Natural killer cell (primary cell): ENCODE measurements around the gene ITGA5. TPM values are rescaled to one million over a fixed set of nuclear protein-coding genes. Genes with fewer than 3 reads are reported as not detected.

Experiments used
- ATAC-seq, 3 donors: fragments of 150-1000 bp in 2 of 3; fragments of 200-7000 bp in 1 of 3; cut with Tn5 transposase; 1 replicate in 1 of 3; 2 replicates in 2 of 3; pipeline ENCODE4 v1.10.0; 2021; ENCODE audit warnings: mild to moderate bottlenecking in 2 of 3, moderate library complexity in 2 of 3
- DNase-seq, 2 donors: peaks; one replicate each; pipeline versions ENCODE4 v3.0.0 to v3.0.0-alpha.2; 2013 to 2021; ENCODE audit warnings: mixed read lengths in 1 of 2
- H3K27ac ChIP-seq: one replicate; pipeline ENCODE4 v1.5.1; 2013; ENCODE audit warnings: mild to moderate bottlenecking, low read length
- H3K27me3 ChIP-seq: one replicate; pipeline ENCODE4 v1.6.1; 2013; ENCODE audit warnings: low read length; ENCODE audit not compliant: control insufficient read depth, insufficient read depth
- H3K36me3 ChIP-seq: one replicate; pipeline ENCODE4 v1.6.1; 2013; ENCODE audit warnings: low read length; ENCODE audit not compliant: control insufficient read depth, insufficient read depth
- H3K4me1 ChIP-seq: one replicate; pipeline ENCODE4 v1.6.1; 2013; ENCODE audit warnings: low read length; ENCODE audit not compliant: control insufficient read depth, insufficient read depth
- H3K4me3 ChIP-seq: one replicate; pipeline ENCODE4 v1.5.1; 2013; ENCODE audit warnings: low read length
- H3K9me3 ChIP-seq: one replicate; pipeline ENCODE4 v1.6.1; 2013; ENCODE audit warnings: low read length; ENCODE audit not compliant: control insufficient read depth, insufficient read depth
- H3K27ac Mint-ChIP-seq, 2 donors: one replicate each; pipeline ENCODE4 v1.8.0; 2022; ENCODE audit warnings: mild to moderate bottlenecking in 2 of 2, mixed read lengths in 2 of 2, moderate library complexity in 1 of 2
- H3K27me3 Mint-ChIP-seq, 2 donors: one replicate each; pipeline ENCODE4 v1.8.0; 2022; ENCODE audit warnings: low read depth in 2 of 2, mixed read lengths in 2 of 2
- H3K36me3 Mint-ChIP-seq: one replicate; pipeline ENCODE4 v1.8.0; 2022; ENCODE audit warnings: mixed read lengths
- H3K4me1 Mint-ChIP-seq, 2 donors: one replicate each; pipeline ENCODE4 v1.8.0; 2022; ENCODE audit warnings: mixed read lengths in 2 of 2
- H3K4me3 Mint-ChIP-seq: one replicate; pipeline ENCODE4 v1.8.0; 2022; ENCODE audit warnings: mild to moderate bottlenecking, moderate library complexity, mixed read lengths
- H3K9me3 Mint-ChIP-seq, 2 donors: one replicate each; pipeline ENCODE4 v1.8.0; 2022; ENCODE audit warnings: mixed read lengths in 2 of 2
- CTCF ChIP-seq: fragments of 200-600 bp; IDR thresholded peaks from one replicate; pipeline ENCODE4 v1.8.0; 2022; ENCODE audit warnings: antibody characterized with exemption
- WGBS: methylation state at CpG from one replicate; pipeline ENCODE4 v1.1.7; 2013; ENCODE audit warnings: missing lambda C conversion rate; ENCODE audit not compliant: insufficient coverage; 5-methylcytosine and 5-hydroxymethylcytosine counted together
- intact Hi-C: fragments of 100-400 bp; cut with micrococcal nuclease; formaldehyde crosslinking; loops from one replicate; pipeline ENCODE4 v1.14.2; 2022
- total RNA-seq, 4 donors: library from RNA; stranded (reverse); fragments of 120-200 nt in 1 of 4; gene quantifications; one replicate each; pipeline versions ENCODE4 v1.2.3 to v1.2.4, GENCODE V29; 2013 to 2022

Gene ITGA5
- total RNA-seq, 3 donors from 2014 or later (not counting 1 experiment from before 2014, with no cell fraction given): 177 to 232 (median 207) TPM

GRCh38 chr12:54431911-54432814 lies 13.1 kb upstream of the ITGA5 start:
- peak overlapping the region; percentile 85 for H3K4me3 Mint-ChIP-seq
- Histone ChIP-seq H3K4me3 (no peak overlapping the region), H3K36me3 (no peaks in the 10 kb centered on the region), H3K4me1 (peaks cover 48% of the 10 kb centered on the region), H3K27me3 (no peaks in the 10 kb centered on the region), H3K9me3 (no peaks in the 10 kb centered on the region), H3K27ac (peak overlapping the region; percentile 66)
- intact Hi-C loops: loop anchor here (2.0 kb wide), 1 partner anchor 13 kb away; the partner anchor contains the start of gene ITGA5
- H3K27ac Mint-ChIP-seq: peak overlapping the region; percentile 83 to 87
- no peak for ATAC-seq
- H3K9me3 Mint-ChIP-seq: no peaks in the 10 kb centered on the region
- no peak for TF ChIP-seq CTCF
- H3K36me3 Mint-ChIP-seq: no peaks in the 10 kb centered on the region
- DNase-seq: no peak
- H3K27me3 Mint-ChIP-seq: no peaks in the 10 kb centered on the region
- WGBS: 50% methylated on average over 7 of the region's 9 CpGs
- peaks cover 70 to 74% of the 10 kb centered on the region in 2 donors for H3K4me1 Mint-ChIP-seq

GRCh38 chr12:54430471-54431069 lies 11.5 kb upstream of the ITGA5 start:
- DNase-seq (no peak), ATAC-seq (no peak)
- Mint-ChIP-seq H3K4me1 (peaks cover 71 to 81% of the 10 kb centered on the region in 2 donors), H3K27me3 (no peaks in the 10 kb centered on the region), H3K9me3 (no peaks in the 10 kb centered on the region), H3K4me3 (no peak overlapping the region), H3K36me3 (no peaks in the 10 kb centered on the region), H3K27ac (peak overlapping the region; percentile 48 to 87)
- peaks cover 52% of the 10 kb centered on the region for H3K4me1 ChIP-seq
- TF ChIP-seq CTCF: no peak
- H3K4me3 ChIP-seq: no peak overlapping the region
- H3K27ac ChIP-seq: no peak overlapping the region
- WGBS: 94% methylated on average over 4 of the region's 5 CpGs
- no peaks in the 10 kb centered on the region for H3K9me3 ChIP-seq
- intact Hi-C loops: no loop called here
- H3K36me3 ChIP-seq: no peaks in the 10 kb centered on the region
- H3K27me3 ChIP-seq: no peaks in the 10 kb centered on the region

GRCh38 chr12:54429014-54429471 lies 10.0 kb upstream of the ITGA5 start:
- Histone ChIP-seq H3K27ac (peak overlapping the region; percentile 49), H3K4me3 (no peak overlapping the region), H3K36me3 (no peaks in the 10 kb centered on the region), H3K4me1 (peaks cover 52% of the 10 kb centered on the region), H3K9me3 (no peaks in the 10 kb centered on the region), H3K27me3 (no peaks in the 10 kb centered on the region)
- no peak for ATAC-seq
- Mint-ChIP-seq H3K4me3 (peak overlapping the region; percentile 42), H3K27ac (peak overlapping the region; percentile 34 to 86), H3K9me3 (no peaks in the 10 kb centered on the region), H3K27me3 (no peaks in the 10 kb centered on the region), H3K4me1 (peaks cover 65 to 79% of the 10 kb centered on the region in 2 donors), H3K36me3 (no peaks in the 10 kb centered on the region)
- intact Hi-C loops: no loop called here
- no peak for TF ChIP-seq CTCF
- no peak for DNase-seq
- WGBS: 50% methylated on average over 1 of the region's 3 CpGs
